HG03175 (cell line): Measurements from ENCODE around the gene TM4SF20.

Experiments used
- ATAC-seq: cut with Tn5 transposase; IDR thresholded peaks from one replicate; pipeline ENCODE4 v1.9.1; 2021; ENCODE audit warnings: mild to moderate bottlenecking, moderate library complexity; ENCODE audit not compliant: unreplicated experiment

The TM4SF20 gene

GRCh38 chr2:227368574-227368973, 10.5 kb downstream of the TM4SF20 start:
- no peak for ATAC-seq

- no peak for ATAC-seq
Observed at GRCh38 chr2:227367427-227367795, 11.7 kb downstream of the TM4SF20 start.

- no peak for ATAC-seq
Observed at GRCh38 chr2:227366769-227367426, 12.2 kb downstream of the TM4SF20 start.

DNA sequence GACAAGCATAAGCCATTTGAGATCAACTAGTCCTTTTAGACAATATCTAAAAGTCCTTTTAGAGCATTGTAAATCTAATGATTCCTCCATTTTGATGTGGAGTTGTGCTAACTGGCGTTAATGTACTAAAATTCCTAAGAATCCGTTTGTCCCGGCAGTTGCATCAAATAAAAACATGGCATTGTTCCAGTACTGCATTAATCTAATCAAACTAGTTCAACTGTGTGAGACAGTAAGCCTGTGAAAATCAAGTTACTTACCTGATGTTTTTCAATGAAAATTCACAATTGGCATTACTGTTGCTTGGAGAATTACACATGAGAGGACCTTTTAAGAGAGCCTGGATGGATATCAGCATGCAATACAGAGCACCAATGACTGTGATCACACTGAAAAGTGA, 13.3 kb downstream of the TM4SF20 start:
- ATAC-seq: no peak

DNA sequence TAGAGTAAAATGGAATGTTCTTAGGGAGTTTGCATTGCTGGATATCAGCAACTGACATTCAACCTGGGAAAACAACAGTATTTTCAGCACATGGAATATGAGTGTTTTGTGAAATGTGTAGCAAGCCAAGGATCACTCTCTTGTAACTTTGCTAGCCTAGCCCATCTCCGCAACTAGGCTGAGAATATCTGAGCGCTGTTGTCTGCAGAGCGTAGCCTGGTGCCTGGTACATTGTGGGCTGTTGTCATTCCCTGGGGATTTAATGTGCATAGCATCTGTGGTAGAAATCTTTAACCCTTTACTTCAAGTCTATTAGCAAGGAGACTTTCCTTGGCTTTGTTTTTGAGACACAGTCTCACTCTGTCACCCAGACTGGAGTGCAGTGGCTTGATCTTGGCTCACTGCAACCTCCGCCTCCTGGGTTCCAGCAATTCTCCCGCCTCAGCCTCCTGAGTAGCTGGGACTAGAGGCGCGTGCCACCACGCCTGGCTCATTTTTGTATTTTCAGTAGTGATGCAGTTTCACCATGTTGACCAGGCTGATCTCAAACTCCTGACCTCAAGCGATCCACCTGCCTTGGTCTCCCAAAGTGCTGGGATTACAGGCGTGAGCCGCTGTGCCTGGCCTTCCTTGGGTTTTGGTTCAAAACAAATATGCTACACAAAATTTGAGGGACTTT, 14.4 kb downstream of the TM4SF20 start:
- ATAC-seq: peak; percentile 46

DNA sequence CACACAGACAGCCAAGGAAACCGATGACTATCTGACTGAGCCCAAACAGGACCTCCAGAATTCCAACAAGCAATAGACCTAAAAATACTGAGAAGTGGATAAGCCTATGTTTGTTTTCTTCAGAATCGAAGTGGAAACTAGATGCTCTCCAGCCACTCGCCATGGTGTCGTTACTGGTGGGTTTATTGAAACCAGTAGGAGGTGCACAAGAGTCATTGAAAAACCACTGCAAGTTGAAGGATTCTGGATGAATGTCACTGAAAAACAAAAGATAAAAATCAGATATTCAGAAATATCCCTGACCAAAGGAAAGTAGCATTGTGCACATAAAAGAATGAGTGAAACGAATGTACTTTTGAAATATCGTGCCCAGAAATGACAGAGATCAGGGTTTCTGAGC, 15.3 kb downstream of the TM4SF20 start:
- no peak for ATAC-seq

DNA sequence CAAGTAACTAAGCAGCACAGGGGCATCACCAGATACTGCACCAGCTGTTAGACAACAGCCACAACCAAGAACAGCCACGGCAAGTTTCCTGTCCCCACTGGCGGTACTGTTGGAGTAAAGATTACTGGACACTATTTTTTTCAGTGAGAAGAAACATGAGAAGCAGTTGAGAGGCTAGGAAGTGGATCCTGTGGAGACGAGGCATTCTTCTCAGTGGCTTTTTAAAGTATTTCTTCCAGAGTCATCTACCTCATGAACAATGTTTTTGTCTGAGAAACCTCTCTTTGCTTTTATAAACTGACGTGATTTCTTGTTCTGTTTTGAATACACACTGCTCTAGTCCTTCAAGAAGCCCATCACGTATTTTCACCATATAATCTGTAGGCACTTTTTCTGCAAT, 18.8 kb downstream of the TM4SF20 start:
- ATAC-seq: no peak

GRCh38 chr2:227351639-227352038, 27.5 kb downstream of the TM4SF20 start:
- ATAC-seq: no peak

GRCh38 chr2:227349989-227350612, 29.0 kb downstream of the TM4SF20 start:
- ATAC-seq: no peak

- ATAC-seq: no peak
Observed at GRCh38 chr2:227348324-227348723, 30.8 kb downstream of the TM4SF20 start.

GRCh38 chr2:227347117-227347516, 32.0 kb downstream of the TM4SF20 start:
- ATAC-seq: no peak

GRCh38 chr2:227344231-227344630, 34.9 kb downstream of the TM4SF20 start:
- no peak for ATAC-seq

DNA sequence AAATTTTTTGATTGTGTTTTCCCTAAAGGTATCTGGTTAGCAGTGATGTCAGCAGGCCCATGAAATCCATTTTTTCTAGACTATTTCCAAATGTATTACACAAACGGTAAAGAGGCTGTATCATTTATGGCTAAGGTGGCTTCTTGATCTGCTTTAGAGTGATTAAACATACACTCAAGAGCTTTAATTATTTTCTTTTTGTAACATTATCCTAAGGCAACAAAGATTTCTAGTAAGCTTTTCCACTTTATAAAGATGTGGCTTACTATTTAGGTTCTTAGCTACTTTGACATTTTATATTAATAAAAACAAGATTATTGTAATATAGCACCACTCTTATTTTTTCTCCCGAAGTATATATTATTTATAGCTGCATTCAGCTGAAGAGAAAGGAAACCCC, 37.6 kb downstream of the TM4SF20 start:
- ATAC-seq: no peak

GRCh38 chr2:227340106-227340505, 39.0 kb downstream of the TM4SF20 start:
- no peak for ATAC-seq

DNA sequence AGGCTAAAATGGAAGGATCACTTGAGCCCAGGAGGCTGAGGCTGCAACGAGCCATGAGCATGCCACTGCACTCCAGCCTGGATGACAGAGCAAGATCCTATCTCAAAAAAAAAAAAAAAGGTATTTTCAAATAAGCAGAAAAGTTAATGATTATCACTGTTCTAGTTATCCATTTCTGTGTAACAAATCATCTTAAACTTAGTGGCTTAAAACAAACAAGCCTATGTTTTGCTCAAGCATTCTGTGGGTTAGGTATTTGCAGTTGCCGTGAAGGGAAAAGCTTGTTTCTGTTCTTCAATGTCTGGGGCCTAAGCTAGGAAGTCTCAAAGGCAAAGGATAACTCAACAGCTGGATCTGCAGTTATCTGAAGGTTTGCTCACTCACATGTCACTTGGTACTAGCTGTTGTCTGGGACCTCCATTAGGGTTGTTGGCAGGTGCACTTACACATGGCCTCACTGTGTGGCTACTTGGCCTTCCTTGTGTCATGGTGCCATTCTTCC, 40.0 kb downstream of the TM4SF20 start:
- no peak for ATAC-seq

- no peak for ATAC-seq
Observed at GRCh38 chr2:227337442-227337841, 41.7 kb downstream of the TM4SF20 start.

DNA sequence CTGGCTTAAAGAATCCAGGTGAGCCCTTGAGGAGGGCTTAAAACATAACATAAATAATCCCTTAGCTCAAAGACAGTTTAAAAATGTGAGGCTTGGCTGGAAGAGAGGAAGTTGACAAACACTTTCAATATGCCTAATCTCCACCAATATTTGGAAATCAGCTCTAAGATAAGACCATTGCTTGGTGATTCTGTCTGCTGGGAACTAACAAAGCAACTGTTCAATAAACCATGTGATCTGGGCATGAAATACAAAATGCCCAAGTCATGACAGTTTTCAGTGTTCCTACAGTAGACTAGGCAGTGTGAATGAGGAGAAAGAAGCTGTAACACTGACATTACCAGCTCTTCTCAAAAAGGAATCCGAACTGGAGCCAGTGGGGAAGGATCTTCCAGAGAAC, 43.4 kb downstream of the TM4SF20 start:
- ATAC-seq: no peak

- no peak for ATAC-seq
Observed at GRCh38 chr2:227326783-227327182, 52.3 kb downstream of the TM4SF20 start.

GRCh38 chr2:227325839-227326195, 53.3 kb downstream of the TM4SF20 start:
- ATAC-seq: peak; percentile 17

GRCh38 chr2:227324995-227325838, 53.9 kb downstream of the TM4SF20 start, which contains the start of gene MFF:
Gene MFF, plus strand, starts transcription at chr2:227325251. Its CDS starts 5,415 bp downstream, at chr2:227330666.
- peak; percentile 98 for ATAC-seq

DNA sequence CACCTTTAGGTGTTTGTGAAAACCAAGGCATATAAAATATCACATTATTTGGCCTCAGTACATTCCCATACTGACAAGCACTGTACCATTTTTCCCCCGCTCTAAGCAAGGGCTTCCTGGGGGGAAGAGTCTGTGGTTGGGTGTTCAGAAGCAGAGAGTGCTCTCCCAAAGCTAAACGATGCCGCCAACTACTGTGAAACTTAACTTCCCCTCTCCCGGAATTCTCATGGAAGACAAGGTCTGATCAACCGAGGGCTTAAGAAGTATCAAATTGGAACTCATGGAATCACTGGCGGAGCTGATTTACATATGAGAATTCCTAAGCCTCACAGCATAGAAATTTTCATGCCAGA, 54.5 kb downstream of the TM4SF20 start:
- no peak for ATAC-seq
